ENCODE results near the gene CLSTN2. TPM values are rescaled to one million over a fixed set of nuclear protein-coding genes. Genes with fewer than 3 reads are reported as not detected.

CLSTN2 gene
- total and polyA plus RNA-seq, 2 donors from 2014 or later = 2.0 to 12.0 TPM

DNA sequence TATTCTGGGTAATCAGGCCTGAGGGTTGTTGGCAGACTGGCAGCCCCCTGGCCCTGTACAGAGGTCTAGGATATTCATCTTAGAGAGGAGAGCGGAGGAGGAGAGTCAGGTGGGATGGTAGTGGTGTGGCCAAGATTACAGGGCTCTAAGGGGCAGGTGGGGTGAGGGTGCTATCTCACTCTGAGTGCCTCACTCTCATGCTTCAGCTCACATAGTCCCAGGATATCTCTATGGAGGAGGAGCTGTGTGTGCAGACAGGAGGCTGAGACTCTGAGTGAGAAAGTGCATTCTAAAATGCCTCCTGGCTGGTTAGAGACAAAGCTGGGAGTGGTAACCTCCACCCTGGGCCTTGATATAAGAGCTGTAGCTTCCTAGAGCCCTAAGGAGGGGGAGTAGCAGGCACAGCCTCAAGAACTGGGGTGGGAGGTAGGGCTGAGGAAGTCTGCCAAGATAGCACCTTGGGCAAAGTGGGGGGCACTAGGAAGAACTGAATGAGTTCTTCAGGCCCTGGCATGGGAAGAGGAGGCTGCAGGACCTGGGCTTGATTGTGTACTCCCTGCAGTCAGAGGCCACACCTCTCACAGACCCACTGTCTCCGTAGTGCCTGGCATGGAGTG lies 39.9 kb downstream of the CLSTN2 start:
- Histone ChIP-seq H3K36me3 (ENCODE audit: control insufficient read depth in 2 of 3, insufficient read depth in 3 of 3, low read length in 3 of 3) (no peaks in the 10 kb centered on the region), H3K9me3 (ENCODE audit: control insufficient read depth in 2 of 3, insufficient read depth in 1 of 3, low read length in 3 of 3) (no peaks in the 10 kb centered on the region), H3K4me1 (ENCODE audit: control insufficient read depth in 2 of 3, insufficient read depth in 2 of 3, low read depth in 1 of 3, low read length in 3 of 3) (no peaks in the 10 kb centered on the region), H3K27me3 (ENCODE audit: control insufficient read depth, insufficient read depth, low read length) (no peaks in the 10 kb centered on the region), H3K4me3 (ENCODE audit: low read length in 3 of 3) (no peak overlapping the region), H3K27ac (ENCODE audit: low read depth in 2 of 2, low read length in 2 of 2) (no peak overlapping the region), H3K9ac (ENCODE audit: low read length in 3 of 3) (no peak overlapping the region)
- TF ChIP-seq, protein P1, sequence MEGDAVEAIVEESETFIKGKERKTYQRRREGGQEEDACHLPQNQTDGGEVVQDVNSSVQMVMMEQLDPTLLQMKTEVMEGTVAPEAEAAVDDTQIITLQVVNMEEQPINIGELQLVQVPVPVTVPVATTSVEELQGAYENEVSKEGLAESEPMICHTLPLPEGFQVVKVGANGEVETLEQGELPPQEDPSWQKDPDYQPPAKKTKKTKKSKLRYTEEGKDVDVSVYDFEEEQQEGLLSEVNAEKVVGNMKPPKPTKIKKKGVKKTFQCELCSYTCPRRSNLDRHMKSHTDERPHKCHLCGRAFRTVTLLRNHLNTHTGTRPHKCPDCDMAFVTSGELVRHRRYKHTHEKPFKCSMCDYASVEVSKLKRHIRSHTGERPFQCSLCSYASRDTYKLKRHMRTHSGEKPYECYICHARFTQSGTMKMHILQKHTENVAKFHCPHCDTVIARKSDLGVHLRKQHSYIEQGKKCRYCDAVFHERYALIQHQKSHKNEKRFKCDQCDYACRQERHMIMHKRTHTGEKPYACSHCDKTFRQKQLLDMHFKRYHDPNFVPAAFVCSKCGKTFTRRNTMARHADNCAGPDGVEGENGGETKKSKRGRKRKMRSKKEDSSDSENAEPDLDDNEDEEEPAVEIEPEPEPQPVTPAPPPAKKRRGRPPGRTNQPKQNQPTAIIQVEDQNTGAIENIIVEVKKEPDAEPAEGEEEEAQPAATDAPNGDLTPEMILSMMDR (IDR thresholded peaks at IDR 0.05; ENCODE audit: borderline replicate concordance, extremely low read depth, insufficient read depth) = no peak
- no peak for DNase-seq
- intact Hi-C loops (cut with DNase I) = no loop called here
- FAIRE-seq = no peak

- DNase-seq = no peak
- Histone ChIP-seq H3K9me3 (ENCODE audit: control insufficient read depth in 2 of 3, insufficient read depth in 1 of 3, low read length in 3 of 3) (no peaks in the 10 kb centered on the region), H3K27me3 (ENCODE audit: control insufficient read depth, insufficient read depth, low read length) (no peaks in the 10 kb centered on the region), H3K4me3 (ENCODE audit: low read length in 3 of 3) (no peak overlapping the region), H3K36me3 (ENCODE audit: control insufficient read depth in 2 of 3, insufficient read depth in 3 of 3, low read length in 3 of 3) (no peaks in the 10 kb centered on the region), H3K9ac (ENCODE audit: low read length in 3 of 3) (no peak overlapping the region), H3K4me1 (ENCODE audit: control insufficient read depth in 2 of 3, insufficient read depth in 2 of 3, low read depth in 1 of 3, low read length in 3 of 3) (no peaks in the 10 kb centered on the region), H3K27ac (ENCODE audit: low read depth in 2 of 2, low read length in 2 of 2) (no peak overlapping the region)
- FAIRE-seq = no peak
- TF ChIP-seq, protein P1 (IDR thresholded peaks at IDR 0.05; ENCODE audit: borderline replicate concordance, extremely low read depth, insufficient read depth) = no peak
- intact Hi-C loops (cut with DNase I) = no loop called here
These were observed 40.8 kb downstream of the CLSTN2 start for GRCh38 chr3:139975594-139976365.

- Histone ChIP-seq H3K4me1 (ENCODE audit: control insufficient read depth in 2 of 3, insufficient read depth in 2 of 3, low read depth in 1 of 3, low read length in 3 of 3) (no peaks in the 10 kb centered on the region), H3K9me3 (ENCODE audit: control insufficient read depth in 2 of 3, insufficient read depth in 1 of 3, low read length in 3 of 3) (no peaks in the 10 kb centered on the region), H3K27ac (ENCODE audit: low read depth in 2 of 2, low read length in 2 of 2) (no peak overlapping the region), H3K9ac (ENCODE audit: low read length in 3 of 3) (no peak overlapping the region), H3K4me3 (ENCODE audit: low read length in 3 of 3) (no peak overlapping the region), H3K36me3 (ENCODE audit: control insufficient read depth in 2 of 3, insufficient read depth in 3 of 3, low read length in 3 of 3) (no peaks in the 10 kb centered on the region), H3K27me3 (ENCODE audit: control insufficient read depth, insufficient read depth, low read length) (no peaks in the 10 kb centered on the region)
- DNase-seq (no peak), FAIRE-seq (no peak)
- TF ChIP-seq, protein P1 (IDR thresholded peaks at IDR 0.05; ENCODE audit: borderline replicate concordance, extremely low read depth, insufficient read depth) = no peak
- intact Hi-C loops (cut with DNase I) = no loop called here
These were observed 44.0 kb downstream of the CLSTN2 start for GRCh38 chr3:139978966-139979365.

Measured in kidney (tissue), 14 donors.